Endothelial cell of hepatic sinusoid (primary cell): ENCODE data around the gene DUSP2.

Experiments
- in situ Hi-C: cut with HindIII; loops from 2 replicates; pipeline ENCODE4 v1.10.0; 2017; ENCODE audit warnings: low sequenced_read_pairs

The DUSP2 gene

DNA sequence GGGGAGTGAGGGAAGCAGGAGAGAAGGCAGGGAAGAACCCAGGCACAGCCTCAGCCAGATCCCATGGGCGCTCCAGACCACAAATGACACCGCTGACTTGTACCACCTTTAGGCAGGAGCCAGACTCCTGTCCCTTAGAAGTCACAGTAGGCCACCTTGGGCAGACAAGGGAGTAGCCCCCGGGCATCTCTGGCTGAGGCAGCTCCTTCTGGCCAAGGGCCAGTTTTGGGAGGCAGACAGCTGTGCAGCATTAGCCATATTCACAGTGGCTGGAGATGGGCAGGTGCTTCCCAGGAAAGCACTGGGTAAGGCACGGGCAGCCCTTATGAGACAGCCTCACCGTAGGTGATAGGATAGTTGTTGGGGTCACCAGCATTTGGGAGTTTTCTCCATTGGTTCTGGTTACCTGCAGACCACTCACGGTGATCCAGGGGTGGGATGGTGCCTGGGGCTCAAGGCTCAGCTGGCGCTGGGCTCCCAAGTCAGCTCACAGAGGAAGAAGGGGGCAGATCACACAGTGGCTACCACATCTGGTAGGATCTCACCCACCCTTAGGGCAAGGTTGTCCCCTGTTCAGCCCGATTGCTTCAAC lies 9.0 kb downstream of the DUSP2 start:
- in situ Hi-C loops, result no loop called here

DNA sequence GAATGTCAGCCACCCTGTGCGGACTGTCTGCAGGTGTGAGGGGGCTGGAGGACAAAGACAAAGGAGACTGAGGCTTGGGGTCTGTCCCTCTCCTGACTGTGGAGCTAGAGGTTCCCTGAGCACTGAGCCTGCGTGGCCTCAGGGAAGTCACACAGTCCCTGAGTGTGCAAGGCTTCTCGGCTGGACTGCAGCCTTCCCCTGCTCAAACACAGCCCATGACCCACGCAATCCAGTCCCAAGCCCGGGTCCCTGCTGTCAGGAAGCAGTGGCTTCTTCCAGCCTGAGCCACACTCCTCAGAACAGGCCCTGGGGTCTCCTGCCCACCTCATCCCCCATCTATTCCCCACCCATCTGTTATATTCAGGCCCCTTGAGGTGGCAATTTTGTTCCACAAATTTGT lies 9.6 kb downstream of the DUSP2 start:
- in situ Hi-C loops, result no loop called here

DNA sequence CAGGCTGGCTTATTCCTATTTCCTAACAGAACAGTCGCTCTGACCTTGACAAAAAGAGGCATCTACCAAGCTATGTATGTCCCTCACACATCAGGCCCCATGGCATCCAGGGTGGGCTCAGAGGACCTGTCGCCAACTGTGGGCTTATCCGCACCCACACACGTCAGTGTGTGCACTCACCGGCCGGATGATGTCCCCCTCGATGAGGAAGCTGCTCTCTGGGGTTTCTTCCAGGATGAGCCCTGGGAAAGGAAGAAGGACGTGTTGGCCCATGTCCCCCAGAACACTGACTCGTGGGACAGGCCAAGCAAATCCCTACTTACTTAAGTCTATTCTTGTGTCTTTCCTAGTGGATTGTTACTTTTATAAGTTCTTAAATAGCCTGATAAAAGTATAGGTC lies 10.1 kb downstream of the DUSP2 start:
- in situ Hi-C loops, result no loop called here

DNA sequence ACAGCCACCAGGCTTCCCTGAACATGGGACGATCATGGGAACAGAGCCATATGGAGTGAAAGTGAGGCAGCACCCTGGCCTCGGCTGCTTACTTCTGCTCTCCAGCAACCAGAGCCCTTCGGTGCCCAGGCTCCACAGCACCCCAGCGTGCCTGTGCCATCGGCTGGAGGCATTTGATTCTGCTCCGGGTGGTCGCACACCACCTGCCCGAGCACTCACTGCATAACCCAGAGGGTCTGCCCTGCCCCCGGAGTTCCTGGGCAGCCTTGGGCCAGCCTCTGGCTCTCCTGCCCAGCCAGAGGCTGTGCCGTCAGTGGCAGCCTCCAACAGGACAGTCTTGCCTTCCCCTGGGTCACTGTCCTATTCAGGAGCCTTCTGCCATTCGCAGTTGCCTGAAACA lies 10.8 kb downstream of the DUSP2 start:
- in situ Hi-C loops, result no loop called here

DNA sequence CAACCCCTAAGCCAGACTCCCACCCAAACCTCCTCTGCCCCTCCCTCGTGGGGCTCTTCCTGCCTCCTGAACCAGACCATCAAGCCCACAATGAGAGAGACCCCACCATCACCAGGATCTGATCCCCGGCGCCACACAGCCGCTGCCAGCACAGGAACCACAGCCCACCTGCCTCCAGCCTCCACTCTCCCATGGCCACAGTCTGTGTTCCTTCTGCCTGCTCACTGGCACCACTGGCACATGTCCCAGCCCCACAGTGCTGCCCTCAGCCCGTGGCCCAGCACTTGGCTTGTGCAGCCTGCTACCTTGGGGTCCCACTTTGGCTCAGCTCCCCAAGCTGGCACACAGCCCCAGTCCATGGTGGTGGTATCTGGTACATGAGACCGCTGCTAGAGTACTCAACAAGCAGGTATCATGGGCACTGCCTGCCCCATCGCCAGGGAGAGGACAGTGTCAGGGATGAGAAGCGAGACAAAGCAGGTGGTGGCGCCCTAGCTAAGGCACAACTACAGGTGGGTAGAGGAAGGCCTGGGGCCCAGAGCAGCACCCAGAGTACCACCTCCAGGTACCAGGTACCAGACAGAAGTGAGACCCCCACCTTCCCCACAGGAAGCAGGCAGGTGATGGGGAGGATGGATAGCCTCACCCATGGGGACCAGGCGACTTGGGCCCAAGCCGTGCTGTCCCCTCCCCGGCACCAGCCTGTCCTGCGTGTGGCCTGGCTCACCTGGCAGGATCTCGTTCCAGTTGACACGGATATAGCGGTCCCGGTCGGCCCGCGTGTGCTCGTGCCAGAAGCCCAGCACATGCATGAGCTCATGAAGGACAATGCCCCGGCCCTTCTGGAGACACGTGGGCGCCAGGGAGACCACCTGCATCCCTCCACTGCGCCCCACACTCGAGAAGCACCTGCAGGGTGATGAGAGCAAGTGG lies 13.2 kb downstream of the DUSP2 start:
- in situ Hi-C loops, result no loop called here

DNA sequence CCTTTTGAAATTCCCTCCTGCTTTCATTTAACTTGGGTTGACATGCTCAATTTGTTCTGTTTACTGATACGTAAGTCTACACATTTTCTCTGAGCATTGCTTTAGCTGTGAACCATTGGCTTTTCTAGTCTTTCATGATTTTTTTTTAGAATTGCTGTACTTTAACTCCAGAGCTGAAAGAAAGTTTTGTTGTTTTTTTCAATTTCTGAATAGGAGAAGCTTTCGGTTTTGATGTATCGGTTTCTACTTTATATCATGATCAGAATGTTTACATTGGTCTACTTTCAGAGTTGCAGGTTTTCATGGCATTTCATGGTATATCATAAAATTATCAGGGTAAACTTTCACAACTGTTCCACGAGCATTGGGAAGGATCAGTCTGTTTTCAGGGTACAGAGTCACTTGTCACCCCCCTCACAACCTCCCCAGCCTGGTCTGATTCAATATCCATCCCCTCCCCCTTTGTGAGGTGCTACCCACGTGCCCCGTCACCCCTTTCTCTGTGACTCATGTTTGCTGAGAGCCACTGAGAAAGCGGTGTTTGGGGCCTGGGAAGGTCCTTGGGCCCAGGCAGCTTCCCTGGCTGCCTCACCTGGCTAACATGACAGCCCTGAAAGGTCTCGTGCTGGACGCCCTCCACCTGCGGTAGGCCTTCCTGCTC lies 14.0 kb downstream of the DUSP2 start:
- in situ Hi-C loops, result no loop called here

DNA sequence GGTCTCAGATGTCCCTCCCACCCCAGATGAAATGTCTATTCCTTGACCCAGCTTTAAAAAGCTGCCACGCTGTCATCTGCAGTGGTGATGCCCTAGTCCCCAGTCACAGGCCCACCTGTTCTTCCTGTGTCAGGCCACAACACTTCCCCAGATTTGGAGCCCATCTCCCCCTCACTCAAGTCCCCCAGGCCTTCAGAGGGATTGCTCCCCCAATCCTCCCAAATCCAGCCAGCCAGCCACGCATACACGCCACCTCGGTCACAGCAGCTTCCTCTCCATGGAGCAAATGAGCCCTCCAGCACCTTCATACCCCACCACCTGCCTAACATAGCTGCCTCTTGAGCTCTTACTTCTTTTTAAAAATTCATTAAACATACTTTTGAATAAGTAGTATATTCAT lies 14.8 kb downstream of the DUSP2 start:
- in situ Hi-C loops, result no loop called here

DNA sequence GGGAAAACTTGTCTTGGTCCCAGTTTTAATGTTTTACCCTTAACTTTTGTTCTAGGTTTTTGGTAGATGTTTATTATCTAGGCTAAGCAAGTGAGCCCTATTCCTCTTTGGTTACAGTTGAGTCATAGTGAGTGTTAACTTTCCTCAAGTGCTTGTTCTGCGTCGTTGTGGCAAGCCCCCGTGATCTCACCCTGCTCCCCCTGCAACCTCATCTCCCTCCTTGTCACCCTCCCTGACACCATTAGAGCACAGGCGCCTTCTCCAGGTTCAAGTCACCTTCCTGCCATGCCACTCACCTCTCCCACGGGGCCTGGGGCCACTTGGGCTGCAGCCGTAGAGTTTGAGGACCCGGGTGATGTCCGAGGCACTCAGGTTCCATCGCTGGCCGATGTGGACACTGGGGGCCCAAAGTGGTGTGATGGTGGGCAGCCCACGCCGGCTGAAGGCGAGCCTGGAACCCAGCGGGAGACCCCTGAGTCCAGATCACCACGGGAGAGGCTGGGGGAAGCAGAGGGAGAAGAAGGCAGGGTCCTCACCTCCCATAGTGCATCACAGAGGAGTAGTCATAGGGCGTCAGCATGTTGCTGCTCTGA lies 15.6 kb downstream of the DUSP2 start:
- in situ Hi-C loops, result no loop called here

DNA sequence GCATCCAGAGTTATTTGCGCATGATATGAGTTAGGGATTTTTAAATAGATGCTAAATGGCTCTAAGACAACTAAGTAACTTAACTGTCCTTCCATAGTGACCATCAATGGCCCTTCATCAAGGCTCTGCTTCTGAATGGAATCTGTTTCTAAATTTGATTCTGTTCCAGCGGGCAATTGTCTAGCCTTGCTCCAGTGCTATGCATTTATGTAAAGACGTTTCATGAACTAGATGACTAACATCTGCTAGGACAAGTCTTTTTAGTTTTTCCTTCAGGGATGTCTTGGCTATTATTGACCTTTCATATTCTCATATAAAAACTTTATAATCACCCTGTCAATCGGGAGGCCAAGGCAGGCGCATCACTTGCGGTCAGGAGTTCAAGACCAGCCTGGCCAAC lies 16.8 kb downstream of the DUSP2 start:
- in situ Hi-C loops, result no loop called here

DNA sequence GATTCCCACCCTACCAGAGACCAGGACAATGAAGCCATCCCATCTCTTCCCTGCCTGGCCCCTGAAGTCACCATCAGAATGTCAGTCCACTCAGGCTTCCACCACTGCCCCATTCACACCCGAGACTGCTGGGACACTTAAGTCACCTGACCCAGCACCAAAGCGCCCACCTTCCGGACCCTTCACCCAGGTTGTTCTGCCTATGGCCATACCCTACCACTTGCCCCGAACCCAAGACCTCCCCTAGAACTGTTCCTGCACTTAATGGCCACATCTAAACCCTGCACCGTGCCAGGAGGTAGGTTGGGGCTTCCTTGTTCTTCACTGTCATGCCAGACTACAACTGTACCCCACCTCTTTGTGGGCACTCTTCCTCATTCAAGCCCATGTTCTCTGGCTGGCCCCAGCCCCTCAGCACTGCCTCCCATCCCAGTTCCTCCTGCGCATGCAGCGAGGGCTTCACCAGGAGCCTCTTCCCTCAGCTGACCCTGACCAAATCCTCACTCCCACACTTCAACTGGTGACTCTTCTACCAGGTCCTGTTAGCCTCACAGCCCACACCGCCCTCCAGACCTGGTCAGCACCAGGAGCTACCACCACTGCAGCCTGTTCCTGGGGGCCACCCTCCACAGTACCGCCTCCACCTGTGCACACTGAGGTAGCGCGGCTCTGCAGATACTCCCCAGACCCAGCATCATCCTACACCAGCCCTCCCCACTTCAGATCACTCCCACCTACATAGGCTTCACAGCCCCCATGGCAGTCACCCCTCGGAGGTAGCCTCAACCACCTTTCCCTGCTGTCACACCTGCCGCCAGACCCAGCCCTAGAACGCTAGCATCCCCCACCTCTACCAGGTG lies 20.6 kb downstream of the DUSP2 start:
- in situ Hi-C loops, result no loop called here

DNA sequence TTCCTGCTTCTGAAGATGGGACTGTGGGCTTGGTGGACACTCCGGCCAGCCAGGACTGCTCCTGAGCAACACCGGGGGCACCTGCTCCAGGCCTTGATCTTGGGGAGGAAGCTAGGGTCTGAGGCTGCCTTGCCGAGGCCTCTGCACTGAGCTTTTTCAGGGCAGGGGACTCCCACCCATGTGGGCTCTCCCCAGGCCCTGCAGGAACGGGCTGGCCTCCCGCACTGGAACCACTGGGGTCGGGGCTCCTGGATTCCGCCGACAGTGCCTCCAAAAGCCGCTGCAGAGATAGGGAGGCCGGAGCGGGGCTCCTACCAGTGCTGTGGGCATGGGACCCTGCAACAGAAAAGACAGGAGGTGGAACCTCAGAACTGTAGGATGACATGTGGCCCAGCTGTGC lies 21.3 kb downstream of the DUSP2 start:
- in situ Hi-C loops, result no loop called here

DNA sequence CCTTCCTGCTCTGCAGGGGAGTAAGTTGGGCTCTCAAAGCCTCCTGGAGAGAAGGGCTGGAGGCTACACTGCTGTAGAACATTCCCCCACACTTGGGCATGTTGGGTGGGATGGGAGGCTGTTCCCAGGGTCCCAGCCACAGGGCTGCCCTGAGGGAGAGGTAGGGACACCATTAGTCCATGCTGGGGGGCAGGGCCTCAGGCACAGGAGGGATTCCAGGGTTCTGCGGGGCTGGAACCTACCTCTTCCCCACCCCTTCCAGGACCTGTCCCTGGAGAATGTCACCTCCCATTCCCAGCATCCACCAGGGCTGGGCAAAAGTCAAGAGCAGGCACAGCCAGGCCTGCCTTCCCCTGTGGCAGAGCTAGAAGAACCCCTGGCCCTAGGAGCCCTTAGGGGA lies 21.9 kb downstream of the DUSP2 start:
- in situ Hi-C loops, result no loop called here

DNA sequence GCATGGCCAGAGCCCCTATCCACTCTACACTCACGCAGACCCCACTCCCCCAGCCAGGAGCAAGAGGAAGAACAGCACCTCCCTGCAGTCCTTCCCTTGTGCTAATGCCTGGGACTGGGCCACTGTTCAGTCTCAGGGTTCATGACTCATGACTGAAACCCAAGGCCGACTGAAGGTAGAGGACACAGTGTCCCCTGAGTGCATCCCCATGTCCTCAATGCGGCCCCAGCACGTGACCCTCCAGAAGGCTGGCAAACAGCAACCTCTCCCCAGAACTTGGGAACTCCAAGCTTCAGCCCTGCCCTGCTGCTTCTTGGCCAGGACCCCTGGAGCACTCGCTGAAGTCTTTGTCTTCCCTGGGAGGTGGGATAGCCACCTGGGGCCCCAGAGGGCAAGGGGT lies 22.8 kb downstream of the DUSP2 start:
- in situ Hi-C loops, result no loop called here

DNA sequence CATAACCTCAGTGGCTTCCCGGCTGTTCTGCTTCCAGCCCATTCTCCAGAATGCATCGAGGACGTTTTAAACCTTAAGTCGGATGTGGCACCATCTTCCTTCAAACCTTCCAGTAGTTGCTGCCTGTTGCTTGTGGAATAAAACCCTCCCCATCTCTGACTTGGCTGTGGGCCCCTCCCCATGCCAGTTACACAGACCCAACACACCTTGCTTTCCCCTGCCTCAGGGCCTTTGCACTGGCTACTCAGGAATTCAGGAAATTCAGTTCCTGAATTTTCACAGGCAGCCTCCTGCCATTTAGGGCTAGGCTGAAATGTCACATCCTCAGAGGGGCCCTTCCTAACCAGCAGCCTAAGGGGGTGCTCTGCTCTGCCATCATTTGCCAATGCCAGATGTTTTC lies 23.8 kb downstream of the DUSP2 start:
- in situ Hi-C loops, result no loop called here

DNA sequence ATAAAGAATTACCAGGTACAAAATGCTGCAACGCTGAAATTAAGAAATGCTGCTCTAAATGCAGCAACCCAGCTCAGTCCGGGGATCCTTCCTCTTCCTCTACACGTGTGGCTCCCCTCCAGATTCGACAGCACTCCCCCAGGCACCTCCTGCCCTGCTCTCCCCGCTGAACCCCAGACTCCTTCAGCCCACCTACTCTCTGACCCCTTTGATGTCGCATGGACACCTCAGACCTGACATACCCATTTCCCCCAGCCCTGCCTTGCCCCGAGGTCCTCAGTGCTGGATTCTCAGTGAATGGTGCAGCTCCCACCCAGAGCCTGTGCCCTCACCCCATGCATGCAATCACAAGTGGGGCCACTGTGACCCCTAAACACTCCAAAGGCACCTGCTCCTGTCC lies 24.2 kb downstream of the DUSP2 start:
- in situ Hi-C loops, result no loop called here

DNA sequence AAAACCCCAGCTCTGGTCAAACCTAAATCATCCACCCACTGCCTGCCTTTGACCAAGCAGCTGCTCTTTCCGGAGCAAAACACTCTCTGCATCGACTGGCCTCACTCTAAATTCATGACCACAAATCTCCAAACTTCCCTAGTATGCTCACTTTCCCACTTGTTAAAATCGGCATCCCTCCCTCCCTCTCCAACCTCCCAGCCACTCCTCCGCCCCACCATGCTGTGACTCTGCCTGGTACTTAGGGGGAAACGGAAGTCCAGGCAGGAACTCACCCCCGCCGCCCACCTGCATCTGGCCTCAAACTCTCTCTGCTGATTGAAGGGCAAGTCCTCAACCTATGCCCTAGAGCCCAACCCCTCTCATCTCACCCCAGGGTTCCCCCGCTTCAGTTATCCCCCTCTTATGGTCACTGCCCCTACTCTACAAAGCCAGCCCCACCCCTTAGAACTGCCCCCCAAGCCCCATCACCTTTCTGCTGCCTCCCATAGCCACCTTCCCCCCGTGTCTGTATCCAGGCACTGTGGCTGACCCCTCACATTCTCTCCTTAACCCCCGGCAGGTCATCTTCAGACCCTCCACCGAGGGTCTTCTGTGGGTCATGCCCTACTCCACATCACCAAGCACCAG lies 25.0 kb downstream of the DUSP2 start:
- in situ Hi-C loops, result no loop called here

DNA sequence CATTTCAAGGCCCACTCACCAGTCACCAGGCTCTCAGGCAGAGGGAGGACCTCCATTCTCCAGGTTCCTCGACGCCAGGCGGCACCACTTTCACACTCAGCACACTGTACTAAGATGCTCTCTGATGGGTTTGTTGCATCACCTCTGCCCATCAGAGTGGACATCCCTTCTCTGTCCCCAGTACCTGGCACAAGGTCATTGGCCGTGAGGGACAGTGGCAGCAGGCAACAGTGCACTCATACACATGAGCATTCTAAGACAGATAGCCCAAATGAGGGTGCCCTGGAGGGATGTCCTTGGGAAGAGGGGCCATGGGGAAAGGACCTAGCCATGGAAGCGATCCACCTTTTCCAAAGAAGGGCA lies 25.9 kb downstream of the DUSP2 start:
- in situ Hi-C loops, result no loop called here

DNA sequence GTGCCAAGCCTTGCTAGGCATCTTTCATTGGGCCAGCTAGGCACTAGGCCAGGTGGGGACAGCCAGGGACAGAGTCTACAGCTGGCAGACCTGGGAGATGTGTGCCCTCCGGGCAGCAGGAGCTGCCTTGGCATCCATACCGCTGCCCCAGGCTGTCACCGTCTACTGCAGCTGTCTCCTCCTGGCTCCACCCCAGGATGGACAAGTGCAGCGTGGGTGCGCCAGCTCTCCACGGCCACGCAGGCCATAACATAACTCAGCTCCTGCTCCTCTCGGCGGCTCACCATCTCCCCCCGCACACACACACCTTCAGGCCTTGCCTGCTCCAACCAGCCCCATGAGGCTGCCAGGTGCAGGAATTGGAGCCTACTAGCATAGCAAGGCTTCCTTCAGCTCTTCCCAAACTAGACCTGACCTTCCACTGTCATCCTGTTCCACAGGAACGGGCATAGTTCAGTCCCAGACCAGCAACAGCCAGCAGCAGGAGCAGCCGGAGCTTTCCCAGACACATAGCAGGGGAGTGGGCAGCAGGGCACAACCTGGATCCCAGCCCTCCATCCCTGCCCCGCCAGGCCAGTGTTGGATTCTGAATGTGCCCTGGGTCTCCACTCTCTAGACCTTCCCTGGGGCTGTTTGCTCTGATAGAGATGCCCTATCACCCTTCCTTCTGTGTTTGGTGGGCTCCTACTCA lies 26.4 kb downstream of the DUSP2 start:
- in situ Hi-C loops, result no loop called here

DNA sequence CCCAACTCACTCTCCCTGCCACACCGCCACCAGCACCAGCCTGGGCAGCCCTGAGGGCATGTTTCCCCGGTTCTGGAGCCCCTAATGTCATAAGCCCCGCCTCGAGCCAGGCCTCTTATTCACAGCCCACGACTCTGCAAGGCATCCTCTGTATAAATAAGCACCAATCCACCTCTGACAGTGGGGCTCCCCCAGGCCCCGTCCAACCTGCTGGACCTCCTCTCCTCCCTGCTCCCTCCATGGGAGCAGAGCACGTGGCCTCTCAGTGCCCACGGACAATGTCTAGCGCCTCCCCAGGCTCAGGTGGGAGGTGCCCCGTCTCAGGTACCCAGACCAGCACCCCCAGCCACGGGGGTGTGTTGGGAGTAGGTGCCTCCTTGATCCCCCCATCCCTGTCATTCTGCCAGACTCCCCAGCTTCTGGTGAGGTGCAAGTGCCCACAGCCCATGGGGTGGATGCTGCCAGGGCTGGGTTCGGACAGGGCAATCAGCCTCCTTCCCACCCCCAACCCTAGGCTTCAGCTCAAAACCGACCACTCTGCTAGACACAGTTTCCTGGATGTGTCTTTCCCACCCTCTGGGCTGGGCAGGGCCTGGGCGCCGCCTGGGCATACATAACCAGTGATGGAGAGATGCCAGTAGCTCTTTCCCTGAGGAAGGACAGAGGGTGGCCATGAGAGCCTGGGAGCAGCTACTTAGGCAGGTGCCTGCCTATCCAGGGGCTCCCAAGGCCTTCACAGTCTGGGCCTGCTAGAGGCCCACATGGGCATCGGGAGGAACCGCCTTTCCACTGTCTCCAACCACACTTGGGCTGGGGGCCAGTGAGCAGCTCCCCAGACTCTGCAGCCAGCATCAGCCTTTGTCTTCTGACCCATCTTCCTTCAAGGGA lies 27.3 kb downstream of the DUSP2 start:
- in situ Hi-C loops, result no loop called here
